HepG2 (cell line): Measurements from ENCODE around the gene MXD1. TPM values are rescaled to one million over a fixed set of nuclear protein-coding genes. Genes with fewer than 3 reads are reported as not detected.

Experiments
- CEBPB ChIP-seq: IDR thresholded peaks from 2 replicates; pipeline ENCODE4 v1.6.1; 2011; ENCODE audit warnings: low read depth, low read length, improper control_type of control experiment, borderline replicate concordance
- HNF4A ChIP-seq: sonication (generic); formaldehyde crosslinking; IDR thresholded peaks from 2 replicates; pipeline ENCODE4 v1.4.0; 2020; ENCODE audit warnings: missing genetic modification reagents
- JUN ChIP-seq: sonication (generic); formaldehyde crosslinking; IDR thresholded peaks from 2 replicates; pipeline ENCODE4 v1.4.0; 2020; ENCODE audit warnings: mild to moderate bottlenecking, missing genetic modification reagents
- KDM3A ChIP-seq: IDR thresholded peaks from 2 replicates; pipeline ENCODE4 v1.6.1; 2018; ENCODE audit warnings: low read depth, missing compliant biosample characterization
- NCOA5 ChIP-seq: sonication (generic); formaldehyde crosslinking; IDR thresholded peaks from 2 replicates; pipeline ENCODE4 v1.4.0; 2020; ENCODE audit warnings: missing genetic modification reagents
- NFIC ChIP-seq: IDR thresholded peaks from 2 replicates; pipeline ENCODE4 v1.6.1; 2012; ENCODE audit warnings: mild to moderate bottlenecking, low read length, inconsistent platforms
- NFYC ChIP-seq: IDR thresholded peaks from 2 replicates; pipeline ENCODE4 v1.6.1; 2016; ENCODE audit warnings: missing genetic modification reagents, missing compliant biosample characterization
- NR0B2 ChIP-seq: sonication (generic); formaldehyde crosslinking; IDR thresholded peaks from 2 replicates; pipeline ENCODE4 v1.4.0; 2020; ENCODE audit warnings: mild to moderate bottlenecking, missing genetic modification reagents
- PLRG1 ChIP-seq: fragments of 450-650 bp; conservative IDR thresholded peaks from 2 replicates; pipeline ENCODE4 v1.6.1; 2016
- PTBP1 ChIP-seq: fragments of 200-400 bp; formaldehyde crosslinking; IDR thresholded peaks from 2 replicates; pipeline ENCODE4 v1.6.1; 2018; ENCODE audit warnings: low read length, low read depth; ENCODE audit not compliant: poor library complexity, severe bottlenecking
- RXRA ChIP-seq: sonication (generic); formaldehyde crosslinking; IDR thresholded peaks from 2 replicates; pipeline ENCODE4 v1.5.1; 2020; ENCODE audit warnings: missing genetic modification reagents
- SAFB2 ChIP-seq: sonication (generic); formaldehyde crosslinking; IDR thresholded peaks from 2 replicates; pipeline ENCODE4 v1.5.1; 2020; ENCODE audit warnings: missing genetic modification reagents, low read depth, mild to moderate bottlenecking, borderline replicate concordance
- SIN3A ChIP-seq: IDR thresholded peaks from 2 replicates; pipeline ENCODE4 v1.6.1; 2011; ENCODE audit warnings: low read depth, mild to moderate bottlenecking, control low read depth, low read length, borderline replicate concordance
- SKI ChIP-seq: fragments of 450-650 bp; IDR thresholded peaks from one replicate; pipeline ENCODE4 v1.6.1; 2018; ENCODE audit warnings: mild to moderate bottlenecking; ENCODE audit not compliant: partially characterized antibody
- SOX5 ChIP-seq: IDR thresholded peaks from 2 replicates; pipeline ENCODE4 v1.6.1; 2016; ENCODE audit warnings: borderline replicate concordance
- STAG1 ChIP-seq: sonication (generic); formaldehyde crosslinking; IDR thresholded peaks from 2 replicates; pipeline ENCODE4 v1.4.0; 2020; ENCODE audit warnings: missing genetic modification reagents
- YEATS2 ChIP-seq: sonication (generic); formaldehyde crosslinking; IDR thresholded peaks from 2 replicates; pipeline ENCODE4 v1.4.0; 2020; ENCODE audit warnings: missing genetic modification reagents, borderline replicate concordance
- ZNF292 ChIP-seq: sonication (generic); formaldehyde crosslinking; IDR thresholded peaks from 2 replicates; pipeline ENCODE4 v1.8.1; 2022; ENCODE audit warnings: mild to moderate bottlenecking, low read depth, missing genetic modification reagents, borderline replicate concordance
- ZNF329 ChIP-seq: sonication (generic); formaldehyde crosslinking; IDR thresholded peaks from 2 replicates; pipeline ENCODE4 v1.9.0; 2021; ENCODE audit warnings: low read depth, mild to moderate bottlenecking, missing genetic modification reagents
- ZNF33B ChIP-seq: sonication (generic); formaldehyde crosslinking; IDR thresholded peaks from 2 replicates; pipeline ENCODE4 v1.5.1; 2020; ENCODE audit warnings: mild to moderate bottlenecking, missing genetic modification reagents
- ZNF503 ChIP-seq: sonication (generic); formaldehyde crosslinking; IDR thresholded peaks from 2 replicates; pipeline ENCODE4 v1.4.0; 2020; ENCODE audit warnings: missing genetic modification reagents
- ZNF557 ChIP-seq: sonication (generic); formaldehyde crosslinking; IDR thresholded peaks from 2 replicates; pipeline ENCODE4 v1.4.0; 2020; ENCODE audit warnings: missing genetic modification reagents
- ZNF747 ChIP-seq: sonication (generic); formaldehyde crosslinking; IDR thresholded peaks from 2 replicates; pipeline ENCODE4 v1.8.1; 2023; ENCODE audit warnings: missing genetic modification reagents, mild to moderate bottlenecking, borderline replicate concordance
- ZNF766 ChIP-seq: sonication (generic); formaldehyde crosslinking; IDR thresholded peaks from 2 replicates; pipeline ENCODE4 v1.5.0; 2020; ENCODE audit warnings: missing genetic modification reagents, borderline replicate concordance
- ZNF780A ChIP-seq: sonication (generic); formaldehyde crosslinking; IDR thresholded peaks from 2 replicates; pipeline ENCODE4 v1.8.0; 2022; ENCODE audit warnings: mild to moderate bottlenecking, missing genetic modification reagents, moderate library complexity
- ZNF790 ChIP-seq: sonication (generic); formaldehyde crosslinking; IDR thresholded peaks from 2 replicates; pipeline ENCODE4 v1.8.0; 2022; ENCODE audit warnings: missing genetic modification reagents, mild to moderate bottlenecking, borderline replicate concordance
- ZSCAN31 ChIP-seq: sonication (generic); formaldehyde crosslinking; IDR thresholded peaks from 2 replicates; pipeline ENCODE4 v1.5.0; 2020; ENCODE audit warnings: low read depth, mild to moderate bottlenecking, missing genetic modification reagents
- polyA plus RNA-seq, 8 experiments: library from polyadenylated mRNA; depleted of rRNA in 3 of 8; stranded (reverse) in 7 of 8; unstranded in 1 of 8; fragments of >200 nt; fragmentation: Illumina TruSeq in 4 of 8; extraction: Trizol in 4 of 8; gene quantifications; 2 replicates each; pipeline versions ENCODE4 v1.2.1 to v1.2.3, GENCODE V29; 2011 to 2016; ENCODE audit warnings: low read depth in 4 of 8, missing spikeins in 1 of 8, mixed read lengths in 1 of 8; ENCODE audit not compliant: insufficient read depth in 1 of 8
- total RNA-seq, 5 experiments: library from RNA; depleted of rRNA; stranded (reverse); fragments of >200 nt; fragmentation: Illumina TruSeq; extraction: Trizol; gene quantifications; 2 replicates each; pipeline ENCODE4 v1.2.3, GENCODE V29; 2016; ENCODE audit warnings: low read depth in 1 of 5
- TF ChIP-seq, protein P1 (sequence below): sonication (generic); formaldehyde crosslinking; conservative IDR thresholded peaks from 2 replicates; pipeline ENCODE4 v1.8.1; 2023; ENCODE audit warnings: missing genetic modification reagents

MXD1 gene
- total and polyA plus RNA-seq, 2 of the 13 experiments (the other 11 are each of a cell fraction or from before 2014, with no cell fraction given): 6.4 to 14.9 TPM

DNA sequence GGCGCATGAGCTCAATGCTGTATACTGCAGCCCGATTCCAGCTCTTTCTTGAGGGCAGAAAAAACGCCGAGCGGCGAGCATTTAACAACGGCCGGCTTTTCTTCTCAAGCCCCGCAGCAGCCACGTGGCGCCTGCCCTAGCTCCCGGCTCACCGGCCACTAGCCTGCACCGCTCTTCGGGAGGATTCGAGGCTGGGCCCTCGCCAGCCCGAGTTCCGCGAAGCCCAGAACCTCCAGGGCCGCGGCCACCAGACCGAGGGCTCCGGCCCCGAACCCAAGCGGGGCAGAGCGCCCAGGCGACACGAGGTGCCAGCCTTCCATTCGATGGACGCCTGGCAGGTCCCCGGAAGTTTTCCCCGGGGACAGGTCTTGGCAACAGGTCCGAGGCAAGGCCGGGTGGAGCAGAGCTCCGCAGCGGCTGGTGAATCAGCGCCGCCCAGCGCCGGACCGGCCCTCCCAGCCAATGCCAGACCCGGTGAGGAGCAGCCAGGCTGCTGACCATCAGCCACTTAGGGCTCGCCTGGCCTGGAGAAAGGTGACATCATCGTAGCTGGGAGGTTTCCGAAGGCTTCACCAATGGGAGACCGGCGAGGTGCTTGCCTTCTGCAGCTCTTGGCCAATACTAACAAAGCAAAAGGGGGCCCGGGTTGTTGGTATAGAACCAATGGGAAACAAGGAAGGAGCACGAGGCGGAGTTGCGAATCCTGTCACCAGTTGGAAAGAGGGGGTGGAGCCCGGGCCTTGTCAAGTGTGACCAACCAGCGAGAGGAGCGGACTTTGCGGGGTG is 552 bp upstream of the MXD1 start (continued):
- TF ChIP-seq ZNF329: peak; percentile 77
- peak; percentile 71 for TF ChIP-seq YEATS2 (CRISPR knock-in tag)
- peak; percentile 92 for TF ChIP-seq NFYC (CRISPR knock-in tag)
- peak; percentile 91; the same call in 1 of the 2 replicates for TF ChIP-seq ZNF33B (CRISPR knock-in tag)
- TF ChIP-seq STAG1 (CRISPR knock-in tag): peak; percentile 80
- TF ChIP-seq NFIC: no peak
- TF ChIP-seq SKI: peak; percentile 24
- TF ChIP-seq, protein P1, sequence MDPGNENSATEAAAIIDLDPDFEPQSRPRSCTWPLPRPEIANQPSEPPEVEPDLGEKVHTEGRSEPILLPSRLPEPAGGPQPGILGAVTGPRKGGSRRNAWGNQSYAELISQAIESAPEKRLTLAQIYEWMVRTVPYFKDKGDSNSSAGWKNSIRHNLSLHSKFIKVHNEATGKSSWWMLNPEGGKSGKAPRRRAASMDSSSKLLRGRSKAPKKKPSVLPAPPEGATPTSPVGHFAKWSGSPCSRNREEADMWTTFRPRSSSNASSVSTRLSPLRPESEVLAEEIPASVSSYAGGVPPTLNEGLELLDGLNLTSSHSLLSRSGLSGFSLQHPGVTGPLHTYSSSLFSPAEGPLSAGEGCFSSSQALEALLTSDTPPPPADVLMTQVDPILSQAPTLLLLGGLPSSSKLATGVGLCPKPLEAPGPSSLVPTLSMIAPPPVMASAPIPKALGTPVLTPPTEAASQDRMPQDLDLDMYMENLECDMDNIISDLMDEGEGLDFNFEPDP: no peak
- TF ChIP-seq NR0B2 (CRISPR knock-in tag): peak; percentile 95
- TF ChIP-seq ZNF766: peak; percentile 96
- no peak for TF ChIP-seq NCOA5 (CRISPR knock-in tag)
- TF ChIP-seq ZNF503: peak; percentile 68; the same call in 1 of the 2 replicates
- no peak; the same call in 1 of the 2 replicates for TF ChIP-seq KDM3A
- peak; percentile 84; the same call in 1 of the 2 replicates for TF ChIP-seq SAFB2 (CRISPR knock-in tag)
- no peak; the same call in 1 of the 2 replicates for TF ChIP-seq SOX5 (CRISPR knock-in tag)
- TF ChIP-seq ZSCAN31: peak; percentile 94
- TF ChIP-seq PLRG1: no peak
- TF ChIP-seq ZNF292: peak; percentile 76
- TF ChIP-seq CEBPB: peak; percentile 88
- peak; percentile 83; the same call in 1 of the 2 replicates for TF ChIP-seq ZNF557
- TF ChIP-seq ZNF780A (CRISPR knock-in tag): peak; percentile 91
- TF ChIP-seq ZNF747: peak; percentile 94
- peak; percentile 21; the same call in 1 of the 2 replicates for TF ChIP-seq HNF4A (CRISPR knock-in tag)
- TF ChIP-seq SIN3A: peak; percentile 83
- TF ChIP-seq ZNF790 (CRISPR knock-in tag): no peak; the same call in 1 of the 2 replicates
- TF ChIP-seq JUN (CRISPR knock-in tag): peak; percentile 74
- peak; percentile 31 for TF ChIP-seq PTBP1
- peak; percentile 83; the same call in 1 of the 2 replicates for TF ChIP-seq RXRA (CRISPR knock-in tag)
